ENCODE data around the gene RSAD2. TPM values are rescaled to one million over a fixed set of nuclear protein-coding genes. Genes with fewer than 3 reads are reported as not detected.
"Not testable (repeated sequence)": the region's sequence is repeated elsewhere in the genome, so short reads cannot be mapped to it uniquely, and the experiment has no call there.

RSAD2 gene
- total RNA-seq, 1 donor from 2014 or later: 21.9 TPM

- Histone ChIP-seq H3K4me3 (no peak overlapping the region), H3K4me1 (peaks cover 3% of the 10 kb centered on the region), H3K9me3 (peaks cover 16% of the 10 kb centered on the region), H3K27me3 (ENCODE audit: low read depth) (no peaks in the 10 kb centered on the region), H3K36me3 (peaks cover 38% of the 10 kb centered on the region), H3K27ac (peak overlapping the region; percentile 31)
- peak; percentile 88 to 94 for ATAC-seq
- DNase-seq: no peak
- no peak for TF ChIP-seq CTCF (IDR thresholded peaks at IDR 0.05)
- intact Hi-C loops (cut with DNase I): no loop called here
Measured at GRCh38 chr2:6855860-6856547, 21.6 kb upstream of the RSAD2 start.

- no peak for TF ChIP-seq CTCF (IDR thresholded peaks at IDR 0.05)
Measured at GRCh38 chr2:6856548-6856920, 21.0 kb upstream of the RSAD2 start.

GRCh38 chr2:6858466-6859027 lies 19.0 kb upstream of the RSAD2 start:
- ATAC-seq; intact Hi-C loops (cut with DNase I); H3K4me3 ChIP-seq; DNase-seq; H3K4me1 ChIP-seq; H3K27me3 ChIP-seq (ENCODE audit: low read depth); H3K27ac ChIP-seq: not testable (repeated sequence)
- H3K36me3 ChIP-seq: peaks cover 32% of the 10 kb centered on the region
- H3K9me3 ChIP-seq: peaks cover 16% of the 10 kb centered on the region

More at GRCh38 chr2:6856548-6856920, 21.0 kb upstream of the RSAD2 start:
- H3K36me3 ChIP-seq: peaks cover 33% of the 10 kb centered on the region
- H3K4me1 ChIP-seq: peaks cover 3% of the 10 kb centered on the region
- no peak for ATAC-seq
- H3K9me3 ChIP-seq: peaks cover 16% of the 10 kb centered on the region
- DNase-seq: no peak
- intact Hi-C loops (cut with DNase I): no loop called here
- H3K27me3 ChIP-seq (ENCODE audit: low read depth): no peaks in the 10 kb centered on the region
- H3K4me3 ChIP-seq: no peak overlapping the region
- H3K27ac ChIP-seq: no peak overlapping the region

- Histone ChIP-seq H3K36me3 (peaks cover 32% of the 10 kb centered on the region), H3K9me3 (peaks cover 16% of the 10 kb centered on the region), H3K27me3 (ENCODE audit: low read depth) (no peaks in the 10 kb centered on the region), H3K27ac (no peak overlapping the region), H3K4me1 (peaks cover 21% of the 10 kb centered on the region), H3K4me3 (no peak overlapping the region)
- intact Hi-C loops (cut with DNase I): no loop called here
- no peak for TF ChIP-seq CTCF (IDR thresholded peaks at IDR 0.05)
- ATAC-seq (no peak), DNase-seq (no peak)
Measured at GRCh38 chr2:6860296-6860695, 17.3 kb upstream of the RSAD2 start.

GRCh38 chr2:6863792-6864191 lies 13.8 kb upstream of the RSAD2 start:
- no peak overlapping the region for H3K27ac ChIP-seq
- no peaks in the 10 kb centered on the region for H3K27me3 ChIP-seq (ENCODE audit: low read depth)
- DNase-seq: no peak
- H3K9me3 ChIP-seq: peaks cover 8% of the 10 kb centered on the region
- peaks cover 25% of the 10 kb centered on the region for H3K36me3 ChIP-seq
- no peak for ATAC-seq
- H3K4me1 ChIP-seq: peaks cover 30% of the 10 kb centered on the region
- peak overlapping the region; percentile 91 for H3K4me3 ChIP-seq
- intact Hi-C loops (cut with DNase I): no loop called here
- TF ChIP-seq CTCF (IDR thresholded peaks at IDR 0.05): no peak

- intact Hi-C loops (cut with DNase I): no loop called here
- H3K4me1 ChIP-seq: peaks cover 30% of the 10 kb centered on the region
- H3K27me3 ChIP-seq (ENCODE audit: low read depth): no peaks in the 10 kb centered on the region
- DNase-seq (no peak), ATAC-seq (no peak)
- H3K4me3 ChIP-seq: peak overlapping the region; percentile 91
- H3K27ac ChIP-seq: peak overlapping the region; percentile 95
- peaks cover 4% of the 10 kb centered on the region for H3K9me3 ChIP-seq
- H3K36me3 ChIP-seq: peaks cover 23% of the 10 kb centered on the region
- TF ChIP-seq CTCF (IDR thresholded peaks at IDR 0.05): no peak
Measured at GRCh38 chr2:6864231-6864754, 13.3 kb upstream of the RSAD2 start.
